T-helper 17 cell (primary cell): ENCODE measurements around the gene SELENBP1. TPM values are rescaled to one million over a fixed set of nuclear protein-coding genes. Genes with fewer than 3 reads are reported as not detected.
"Not testable (repeated sequence)": the region's sequence is repeated elsewhere in the genome, so short reads cannot be mapped to it uniquely, and the experiment has no call there.

Experiments used
- ATAC-seq: fragments of 150-1000 bp; cut with Tn5 transposase; 2 replicates; pipeline ENCODE4 v1.10.0; 2021; ENCODE audit warnings: mild to moderate bottlenecking, moderate library complexity
- DNase-seq, 3 donors: peaks; one replicate each; pipeline versions ENCODE4 v3.0.0 to v3.0.0-alpha.2; 2020 to 2021
- H3K9me3 ChIP-seq: one replicate; pipeline ENCODE4 v1.7.0; 2013; ENCODE audit warnings: low read length, mild to moderate bottlenecking; ENCODE audit not compliant: control insufficient read depth, poor library complexity, severe bottlenecking
- H3K27ac Mint-ChIP-seq: one replicate; pipeline ENCODE4 v1.8.0; 2022; ENCODE audit warnings: mild to moderate bottlenecking, moderate library complexity, mixed read lengths
- H3K27me3 Mint-ChIP-seq: one replicate; pipeline ENCODE4 v1.8.0; 2022; ENCODE audit warnings: mixed read lengths
- H3K36me3 Mint-ChIP-seq: one replicate; pipeline ENCODE4 v1.8.0; 2022; ENCODE audit warnings: low read depth, mixed read lengths
- H3K4me1 Mint-ChIP-seq: one replicate; pipeline ENCODE4 v1.8.0; 2022; ENCODE audit warnings: mild to moderate bottlenecking, mixed read lengths
- H3K4me3 Mint-ChIP-seq: one replicate; pipeline ENCODE4 v1.8.0; 2022; ENCODE audit warnings: mild to moderate bottlenecking, moderate library complexity, mixed read lengths
- total RNA-seq, 4 donors: library from RNA in 2 of 4; stranded (reverse) in 2 of 4; gene quantifications; one replicate each; pipeline ENCODE4 v1.2.3 and lab custom pipeline; 2022 to 2026

Gene SELENBP1
- total RNA-seq, 2 donors from 2014 or later, result not detected

DNA sequence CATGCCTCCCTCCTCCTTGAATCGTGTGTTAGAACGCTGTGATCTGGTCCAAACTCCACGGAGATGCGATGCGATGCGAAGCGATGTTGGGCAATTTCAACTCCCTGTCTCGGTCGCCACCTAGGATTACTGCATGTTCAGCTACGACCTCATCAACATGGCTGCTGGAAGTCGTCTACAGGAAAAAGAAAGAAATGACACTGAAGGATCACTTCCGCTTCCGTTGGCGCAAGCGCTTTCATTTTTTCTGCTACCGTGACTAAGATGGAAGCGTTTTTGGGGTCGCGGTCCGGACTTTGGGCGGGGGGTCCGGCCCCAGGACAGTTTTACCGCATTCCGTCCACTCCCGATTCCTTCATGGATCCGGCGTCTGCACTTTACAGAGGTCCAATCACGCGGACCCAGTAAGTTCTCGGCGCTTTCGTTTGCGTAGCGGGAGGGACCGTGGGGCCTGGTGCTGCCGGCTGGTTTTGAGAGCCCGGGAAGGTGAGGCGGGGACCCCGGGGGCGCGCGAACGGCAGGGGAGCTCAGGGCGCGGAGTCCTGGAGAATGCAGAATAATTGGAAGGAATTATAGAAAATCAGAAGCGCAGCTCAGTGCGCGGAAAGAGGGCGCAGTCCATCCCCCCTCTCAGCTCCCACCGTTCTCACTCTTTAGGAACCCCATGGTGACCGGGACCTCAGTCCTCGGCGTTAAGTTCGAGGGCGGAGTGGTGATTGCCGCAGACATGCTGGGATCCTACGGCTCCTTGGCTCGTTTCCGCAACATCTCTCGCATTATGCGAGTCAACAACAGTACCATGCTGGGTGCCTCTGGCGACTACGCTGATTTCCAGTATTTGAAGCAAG is 27.0 kb upstream of the SELENBP1 start, which contains the start of gene PSMB4:
TSS of gene PSMB4 (plus strand) at position 250 of the 848 bp plus-strand sequence. CDS start at position 265, 15 bp downstream.
- peak within 1 kb of the TSS; percentile 98 for H3K27ac Mint-ChIP-seq
- peak; percentile 93 for ATAC-seq
- H3K36me3 Mint-ChIP-seq, result peaks cover 7% of the 10 kb centered on the region

DNA sequence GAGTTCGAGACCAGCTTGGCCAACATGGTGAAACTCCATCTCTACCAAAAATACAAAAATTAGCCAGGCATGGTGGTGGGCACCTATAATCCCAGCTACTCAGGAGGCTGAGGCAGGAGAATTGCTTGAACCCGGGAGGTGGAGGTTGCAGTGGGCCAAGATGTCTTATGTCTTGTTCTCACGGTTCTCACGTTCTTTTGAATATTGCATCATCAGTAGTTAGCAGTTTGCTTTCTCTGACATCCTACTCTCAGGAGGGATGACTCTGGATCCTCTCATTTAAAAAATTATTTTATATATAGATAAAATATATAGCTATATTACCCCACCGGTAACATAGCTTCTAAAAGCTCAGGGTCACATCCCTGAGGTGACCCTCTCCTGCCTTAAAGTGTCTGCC is 23.8 kb upstream of the SELENBP1 start:
- not testable (repeated sequence) for H3K36me3 Mint-ChIP-seq, H3K9me3 ChIP-seq, H3K4me3 Mint-ChIP-seq, H3K27me3 Mint-ChIP-seq, DNase-seq, ATAC-seq, H3K27ac Mint-ChIP-seq
- H3K4me1 Mint-ChIP-seq, result peaks cover 13% of the 10 kb centered on the region

More for the DNA sequence above, 27.0 kb upstream of the SELENBP1 start, which contains the start of gene PSMB4:
- Mint-ChIP-seq H3K4me1 (peaks cover 15% of the 10 kb centered on the region), H3K27me3 (no peaks in the 10 kb centered on the region), H3K4me3 (peak within 1 kb of the TSS; percentile 97)
- no peaks in the 10 kb centered on the region for H3K9me3 ChIP-seq
- DNase-seq, result peak; percentile 56 to 70 (median 64)

DNA sequence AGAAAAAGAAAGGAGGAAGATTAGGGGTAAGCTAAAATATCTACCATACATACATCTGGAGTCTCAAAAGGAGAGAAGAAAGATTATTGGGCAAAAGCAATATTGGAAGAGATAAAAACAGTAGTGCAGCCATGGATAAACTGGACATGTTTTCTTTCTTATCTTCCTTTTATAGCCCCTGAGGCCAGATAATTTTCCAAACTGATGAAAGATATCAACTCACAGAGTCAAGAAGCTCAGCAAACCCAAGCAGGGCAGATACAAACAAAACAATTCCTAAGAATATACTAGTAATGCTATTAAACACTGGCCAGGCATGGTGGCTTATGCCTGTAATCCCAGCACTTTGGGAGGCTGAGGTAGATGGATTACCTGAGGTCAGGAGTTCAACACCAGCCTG is 21.1 kb upstream of the SELENBP1 start:
- ATAC-seq (no peak), DNase-seq (no peak)
- Mint-ChIP-seq H3K27ac (peak overlapping the region; percentile 21), H3K4me1 (peaks cover 3% of the 10 kb centered on the region), H3K36me3 (no peaks in the 10 kb centered on the region), H3K4me3 (no peak overlapping the region), H3K27me3 (peaks cover 8% of the 10 kb centered on the region)
- no peaks in the 10 kb centered on the region for H3K9me3 ChIP-seq

DNA sequence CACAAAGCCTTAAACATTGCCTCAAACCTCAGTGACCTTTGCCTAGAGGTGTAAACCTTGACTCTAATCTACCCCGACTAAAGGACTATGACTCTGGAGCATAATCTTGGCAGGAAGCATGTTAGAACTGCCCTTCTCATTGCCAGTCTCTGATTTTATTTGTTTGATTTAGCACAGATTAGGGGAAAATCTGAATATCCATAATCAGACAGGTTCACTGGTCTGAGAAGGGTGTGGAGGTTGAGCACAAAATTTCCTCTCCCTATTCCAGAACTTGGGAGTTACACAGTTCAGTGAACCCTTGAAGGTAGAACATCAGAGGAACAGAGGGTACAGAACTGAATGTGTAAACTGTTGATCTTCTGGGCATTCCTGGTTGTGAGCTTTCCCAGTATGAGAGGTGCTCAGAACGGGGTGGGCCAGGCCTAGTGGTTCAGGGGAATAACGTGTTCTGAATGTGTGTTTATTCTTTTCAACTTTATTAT is 18.6 kb upstream of the SELENBP1 start:
- H3K4me3 Mint-ChIP-seq, result no peak overlapping the region
- DNase-seq, result no peak
- no peaks in the 10 kb centered on the region for H3K36me3 Mint-ChIP-seq
- H3K27me3 Mint-ChIP-seq, result peaks cover 8% of the 10 kb centered on the region
- H3K9me3 ChIP-seq, result no peaks in the 10 kb centered on the region
- no peaks in the 10 kb centered on the region for H3K4me1 Mint-ChIP-seq
- ATAC-seq, result no peak
- H3K27ac Mint-ChIP-seq, result no peak overlapping the region

DNA sequence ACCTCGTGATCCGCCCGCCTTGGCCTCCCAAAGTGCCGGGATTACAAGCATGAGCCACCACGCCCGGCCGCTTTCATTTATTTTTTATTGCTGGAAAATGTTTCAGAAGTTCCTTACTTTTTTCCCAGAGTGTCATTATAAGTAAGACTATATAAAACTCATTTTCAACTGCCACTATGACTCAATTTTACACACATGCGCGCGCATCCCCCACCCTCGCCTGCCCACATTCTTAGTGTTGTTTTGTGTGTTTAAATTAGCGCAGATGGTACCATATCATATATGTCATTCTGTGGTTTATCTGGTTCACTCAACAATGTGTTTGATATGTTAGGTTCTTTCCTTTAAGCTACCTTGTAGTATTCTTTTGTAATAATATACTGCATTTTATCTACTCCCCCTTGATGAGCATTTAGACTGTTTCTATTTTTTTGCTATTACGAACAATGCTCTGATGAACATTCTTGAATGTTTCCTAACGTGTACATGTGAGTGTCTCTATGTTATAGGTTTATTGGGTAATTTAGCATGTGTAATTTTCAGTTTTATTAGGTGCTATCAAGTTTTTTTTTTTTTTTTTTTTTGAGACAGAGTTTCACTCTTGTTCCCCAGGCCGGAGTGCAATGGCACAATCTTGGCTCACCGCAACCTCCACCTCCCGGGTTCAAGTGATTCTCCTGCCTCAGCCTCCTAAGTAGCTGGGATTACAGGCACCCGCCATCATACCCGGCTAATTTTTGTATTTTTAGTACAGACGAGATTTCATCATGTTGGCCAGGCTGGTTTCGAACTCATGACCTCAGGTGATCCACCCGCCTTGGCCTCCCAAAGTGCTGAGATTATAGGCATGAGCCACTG is 17.9 kb upstream of the SELENBP1 start:
- H3K27ac Mint-ChIP-seq, H3K36me3 Mint-ChIP-seq, DNase-seq, H3K4me1 Mint-ChIP-seq, H3K27me3 Mint-ChIP-seq, ATAC-seq, H3K9me3 ChIP-seq, H3K4me3 Mint-ChIP-seq: not testable (repeated sequence)

DNA sequence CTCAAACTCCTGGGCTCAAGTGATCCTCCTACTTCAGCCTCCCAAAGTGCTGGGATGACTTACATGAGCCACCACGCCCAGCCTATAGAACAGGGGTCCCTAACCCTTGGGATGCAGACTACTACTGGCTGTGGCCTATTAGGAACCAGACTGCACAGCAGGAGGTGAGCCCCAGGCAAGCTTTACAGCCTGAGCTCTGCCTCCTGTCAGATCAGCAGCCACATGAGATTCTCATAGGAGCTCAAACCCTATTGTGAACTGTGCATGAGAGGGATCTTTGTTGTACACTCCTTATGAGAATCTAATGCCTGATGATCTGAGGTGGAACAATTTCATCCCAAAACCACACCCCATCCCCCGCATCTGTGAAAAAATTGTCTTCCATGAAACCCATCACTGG is 13.5 kb upstream of the SELENBP1 start:
- no peak overlapping the region for H3K4me3 Mint-ChIP-seq
- ATAC-seq, result no peak
- DNase-seq, result no peak
- H3K36me3 Mint-ChIP-seq, result no peaks in the 10 kb centered on the region
- H3K27ac Mint-ChIP-seq, result no peak overlapping the region
- H3K4me1 Mint-ChIP-seq, result no peaks in the 10 kb centered on the region
- H3K27me3 Mint-ChIP-seq, result peaks cover 6% of the 10 kb centered on the region
- H3K9me3 ChIP-seq, result no peaks in the 10 kb centered on the region

DNA sequence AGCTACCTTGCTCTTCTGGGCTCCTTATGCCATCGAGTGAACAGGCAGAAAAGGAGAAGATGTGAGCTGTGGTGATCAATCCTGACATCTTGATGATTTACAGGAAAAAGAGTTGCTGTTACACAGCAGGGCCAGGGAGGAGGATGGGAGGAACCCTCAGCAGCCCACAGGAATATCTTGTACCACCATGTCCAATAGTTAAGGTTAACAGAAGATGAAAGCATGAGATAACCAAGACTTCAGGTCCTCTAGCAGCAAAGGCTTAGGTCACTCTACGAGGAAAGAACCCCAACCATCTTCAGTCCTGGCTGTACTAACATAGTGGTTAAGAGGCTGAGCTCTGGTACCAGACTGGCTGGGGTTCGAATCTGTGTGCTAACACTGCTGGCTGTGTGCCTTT is 12.1 kb upstream of the SELENBP1 start:
- H3K27me3 Mint-ChIP-seq, result no peaks in the 10 kb centered on the region

DNA sequence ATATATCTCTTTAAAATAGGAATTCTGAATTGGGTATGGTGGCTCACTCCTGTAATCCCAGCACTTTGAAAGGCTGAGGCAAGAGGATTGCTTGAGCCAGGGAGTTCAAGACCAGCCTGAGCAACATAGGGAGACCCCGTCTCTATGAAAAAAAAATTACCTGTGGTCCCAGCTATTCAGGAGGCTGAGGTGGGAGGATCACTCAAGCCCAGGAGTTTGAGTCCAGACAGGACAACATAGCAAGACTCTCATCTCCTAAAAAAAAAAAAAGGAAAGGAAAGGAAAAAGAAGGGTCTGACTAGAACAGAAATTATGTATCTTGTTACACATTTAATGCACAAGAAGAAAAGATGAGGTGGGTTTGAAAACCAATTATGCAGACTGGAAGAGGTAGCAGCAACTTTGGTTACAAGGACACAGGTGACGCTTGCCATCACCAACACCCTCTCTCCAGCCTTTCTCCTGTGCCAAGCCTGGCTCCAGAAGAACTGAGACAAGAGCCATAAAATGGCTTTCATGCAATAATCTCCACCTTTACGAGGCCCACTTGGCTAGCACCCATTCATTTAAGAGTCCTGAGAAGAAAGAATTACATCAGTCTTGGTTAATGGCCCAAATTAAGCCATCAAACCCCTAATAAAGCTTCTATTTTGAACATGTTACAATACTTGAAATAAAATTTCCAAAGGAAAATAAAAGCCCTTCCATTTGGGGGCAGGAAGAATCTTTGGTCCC is 4.8 kb upstream of the SELENBP1 start:
- Mint-ChIP-seq H3K27me3 (no peaks in the 10 kb centered on the region), H3K27ac (no peak overlapping the region), H3K4me3 (no peak overlapping the region), H3K4me1 (peaks cover 5% of the 10 kb centered on the region), H3K36me3 (no peaks in the 10 kb centered on the region)
- ATAC-seq (no peak), DNase-seq (no peak)
- H3K9me3 ChIP-seq, result no peaks in the 10 kb centered on the region

More for the DNA sequence above, 12.1 kb upstream of the SELENBP1 start:
- no peak for DNase-seq
- Mint-ChIP-seq H3K4me1 (no peaks in the 10 kb centered on the region), H3K36me3 (no peaks in the 10 kb centered on the region), H3K4me3 (no peak overlapping the region), H3K27ac (no peak overlapping the region)
- no peak for ATAC-seq
- no peaks in the 10 kb centered on the region for H3K9me3 ChIP-seq

DNA sequence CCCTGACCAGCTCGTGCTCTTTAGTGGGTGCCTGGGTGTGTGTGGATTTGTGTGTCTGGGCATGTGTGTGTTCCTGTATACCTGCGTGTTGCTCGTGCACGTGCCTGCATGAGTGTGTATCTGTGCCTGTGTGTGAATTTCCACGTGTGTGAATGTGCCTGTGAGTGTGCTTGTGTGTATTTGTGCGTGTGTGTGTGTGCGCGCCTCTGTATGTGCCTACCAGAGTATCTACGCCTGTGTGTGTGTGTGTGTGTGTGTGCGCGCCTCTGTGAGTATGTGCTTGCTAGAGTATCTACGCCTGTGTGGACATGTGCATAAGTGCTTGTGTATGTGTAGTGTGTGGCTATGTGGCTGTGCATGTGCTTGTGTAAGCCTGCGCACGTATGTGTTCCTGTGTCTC is 691 bp upstream of the SELENBP1 start:
- Mint-ChIP-seq H3K36me3 (no peaks in the 10 kb centered on the region), H3K27ac (no peak overlapping the region), H3K4me3 (no peak overlapping the region), H3K27me3 (no peaks in the 10 kb centered on the region), H3K4me1 (peaks cover 5% of the 10 kb centered on the region)
- H3K9me3 ChIP-seq, result no peaks in the 10 kb centered on the region
- ATAC-seq (no peak), DNase-seq (no peak)

DNA sequence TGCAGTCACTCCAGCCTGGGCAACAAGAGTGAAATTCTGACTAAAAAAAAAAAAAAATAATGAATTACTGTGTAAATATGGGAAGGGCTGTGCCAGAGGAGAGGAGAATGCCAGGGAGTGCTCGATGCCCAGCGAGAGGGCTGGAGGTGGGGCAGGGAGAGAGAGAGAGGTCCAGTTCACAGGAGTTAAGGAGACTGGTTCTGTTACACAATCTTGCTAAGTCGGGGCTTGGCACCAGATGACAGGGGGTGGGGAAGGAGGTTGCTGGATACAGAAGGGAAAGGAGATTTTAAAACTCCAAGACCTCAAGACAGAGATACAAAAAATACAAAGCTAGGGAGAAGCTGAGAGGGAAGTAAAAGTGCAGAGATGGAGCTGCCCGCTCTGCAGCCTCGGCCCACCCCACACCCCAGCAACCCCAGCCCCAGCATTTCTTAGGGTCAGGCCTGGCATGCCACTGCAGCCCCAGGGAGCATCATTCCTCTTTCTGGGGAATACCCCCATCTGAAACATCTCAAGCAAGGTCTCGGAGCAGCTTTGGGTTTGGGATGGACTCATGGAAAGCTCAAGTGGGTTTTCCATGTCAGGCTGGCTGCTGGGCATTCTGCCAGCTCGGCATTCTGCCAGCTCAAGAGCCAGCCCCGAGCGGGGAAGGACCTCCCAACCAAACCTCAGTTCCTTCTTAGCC is 991 bp downstream of the SELENBP1 start:
- peak overlapping the region; percentile 86 for H3K27ac Mint-ChIP-seq
- no peaks in the 10 kb centered on the region for H3K27me3 Mint-ChIP-seq
- ATAC-seq, result no peak
- DNase-seq, result no peak
- peaks cover 5% of the 10 kb centered on the region for H3K4me1 Mint-ChIP-seq
- H3K4me3 Mint-ChIP-seq, result no peak overlapping the region
- no peaks in the 10 kb centered on the region for H3K9me3 ChIP-seq
- no peaks in the 10 kb centered on the region for H3K36me3 Mint-ChIP-seq

DNA sequence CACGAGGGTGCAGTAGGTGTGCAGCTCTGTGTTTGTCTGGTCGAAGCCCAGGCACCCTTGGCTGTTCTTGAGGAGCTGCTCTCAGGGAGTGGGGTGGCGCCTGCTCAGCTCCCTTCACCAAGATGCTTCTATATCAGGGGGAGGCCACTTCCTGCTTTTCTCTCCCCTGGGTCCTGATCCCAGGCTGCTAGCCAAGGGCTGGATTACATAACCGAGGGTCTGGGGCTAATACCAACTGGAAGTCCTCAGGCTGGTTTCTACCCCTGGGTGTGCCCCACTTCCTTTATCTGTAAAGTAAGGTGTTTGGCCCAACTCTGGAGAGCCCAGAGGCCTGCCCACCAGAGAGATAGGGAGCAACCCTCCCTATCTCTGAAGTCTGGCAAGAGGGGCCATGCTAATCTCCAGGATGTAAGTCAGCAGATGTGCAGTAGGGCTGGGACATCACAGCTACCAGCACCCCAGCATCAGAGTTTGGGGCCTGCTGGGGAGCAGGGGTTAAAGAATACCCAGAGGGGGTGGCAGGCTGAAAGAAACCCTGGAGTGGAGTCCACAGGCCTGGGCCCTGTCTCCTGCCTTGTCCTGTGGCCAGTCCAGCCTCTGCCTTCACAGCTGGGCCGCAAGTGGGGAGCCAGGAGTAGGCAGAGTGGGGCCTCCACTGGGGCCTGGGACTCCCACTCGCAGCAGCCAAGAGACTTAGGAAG is 2.1 kb downstream of the SELENBP1 start:
- H3K27me3 Mint-ChIP-seq, result no peaks in the 10 kb centered on the region
- H3K4me3 Mint-ChIP-seq, result no peak overlapping the region
- ATAC-seq (no peak), DNase-seq (no peak)
- H3K27ac Mint-ChIP-seq, result no peak overlapping the region
- no peaks in the 10 kb centered on the region for H3K36me3 Mint-ChIP-seq
- peaks cover 6% of the 10 kb centered on the region for H3K4me1 Mint-ChIP-seq
- H3K9me3 ChIP-seq, result no peaks in the 10 kb centered on the region

DNA sequence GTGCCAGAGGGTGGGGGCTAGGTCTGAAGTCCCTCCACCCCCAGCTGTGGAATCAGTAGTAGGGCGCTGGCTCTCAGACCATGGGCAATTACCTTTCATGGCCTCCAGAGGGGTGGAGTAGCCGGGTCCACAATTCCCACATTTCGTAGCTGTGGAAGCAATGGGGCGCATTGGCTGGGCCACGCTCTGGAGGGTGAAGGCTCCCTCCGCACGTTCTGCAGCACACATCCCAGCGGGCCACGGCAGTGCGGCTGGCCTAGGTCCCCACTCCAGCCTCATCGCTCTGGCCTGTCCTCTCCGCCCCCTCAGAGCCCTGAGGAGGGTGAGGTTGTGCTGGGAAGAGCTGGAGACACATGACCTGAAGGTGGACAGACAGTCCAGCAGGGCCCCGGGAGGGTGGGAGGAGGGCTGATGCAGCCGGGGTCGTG is 2.9 kb downstream of the SELENBP1 start:
- no peak for ATAC-seq
- no peak for DNase-seq
- Mint-ChIP-seq H3K36me3 (no peaks in the 10 kb centered on the region), H3K4me3 (no peak overlapping the region), H3K27ac (no peak overlapping the region), H3K27me3 (no peaks in the 10 kb centered on the region), H3K4me1 (peaks cover 7% of the 10 kb centered on the region)
- no peaks in the 10 kb centered on the region for H3K9me3 ChIP-seq
